Right lobe of liver (tissue), 6 donors: Measurements from ENCODE around the gene KIF2A. TPM values are rescaled to one million over a fixed set of nuclear protein-coding genes. Genes with fewer than 3 reads are reported as not detected.

ENCODE experiments used
- ATAC-seq, 4 donors: fragments of 200-7000 bp; cut with Tn5 transposase; one replicate each; pipeline ENCODE4 v1.9.1; 2020; ENCODE audit warnings: mild to moderate bottlenecking in 4 of 4, moderate library complexity in 4 of 4
- DNase-seq, 3 donors: peaks; one replicate each; pipeline ENCODE4 v3.0.0-alpha.2; 2020
- H3K27ac ChIP-seq, 3 donors: fragments of 200-600 bp; one replicate each; pipeline ENCODE4 v1.8.0; 2022
- H3K27me3 ChIP-seq, 2 donors: fragments of 200-600 bp; one replicate each; pipeline ENCODE4 v1.8.0; 2022
- H3K36me3 ChIP-seq, 4 donors: fragments of 200-600 bp; sonication (generic) in 1 of 4; one replicate each; pipeline versions ENCODE4 v1.5.1 to v1.8.0; 2017 to 2022; ENCODE audit warnings: control low read depth in 1 of 4
- H3K4me1 ChIP-seq, 4 donors: fragments of 200-600 bp; sonication (generic) in 1 of 4; one replicate each; pipeline versions ENCODE4 v1.5.1 to v1.8.0; 2017 to 2022; ENCODE audit warnings: control low read depth in 1 of 4
- H3K4me3 ChIP-seq, 3 donors: fragments of 200-600 bp; one replicate each; pipeline ENCODE4 v1.8.0; 2022
- H3K9me3 ChIP-seq, 4 donors: fragments of 200-600 bp; sonication (generic) in 1 of 4; one replicate each; pipeline versions ENCODE4 v1.5.1 to v1.8.0; 2017 to 2022; ENCODE audit warnings: control low read depth in 1 of 4
- POLR2A ChIP-seq: fragments of 450-650 bp; IDR thresholded peaks from one replicate; pipeline ENCODE4 v1.6.1; 2017; ENCODE audit warnings: antibody characterized with exemption, mild to moderate bottlenecking
- WGBS: methylation state at CpG from one replicate; pipeline ENCODE4 v1.1.6; 2018; ENCODE audit warnings: low coverage, low lambda C conversion rate; ENCODE audit not compliant: insufficient coverage; ENCODE audit errors: missing lambda C conversion rate; 5-methylcytosine and 5-hydroxymethylcytosine counted together
- intact Hi-C, 2 donors: fragments of 100-400 bp; cut with DNase I; formaldehyde crosslinking; loops; one replicate each; pipeline versions ENCODE4 v1.11.2 to v1.14.1; 2022
- total RNA-seq, 6 experiments: library from RNA; depleted of rRNA in 2 of 6; stranded (reverse); fragments of >200 nt in 2 of 6; fragmentation: NEBNext Ultra II Directional in 3 of 6; extraction: Animal tissue kit (Norgen Biotek cat#: 25700) in 3 of 6; gene quantifications; one replicate each; pipeline versions ENCODE4 v1.1.0 to v1.2.4, GENCODE V29; 2016 to 2023
- TF ChIP-seq, protein P1 (sequence below), 4 donors: fragments of 200-600 bp in 3 of 4; fragments of 450-650 bp in 1 of 4; IDR thresholded peaks; one replicate each; pipeline versions ENCODE4 v1.5.1 to v1.8.0; 2016 to 2022; ENCODE audit warnings: antibody characterized with exemption in 4 of 4, mild to moderate bottlenecking in 2 of 4
- donor health status: DM: no; HTN: yes; CAD: no.
- donor health status: DM: no; HTN: no; CAD: no.
- donor health status: DM: no; HTN: no; CAD: no.
- donor health status: DM: no; HTN: yes; CAD: no.
- donor health status: DM: no; HTN: yes; CAD: no.

KIF2A gene
- total RNA-seq, 6 experiments from 2014 or later: 4.9 to 10.2 (median 6.7) TPM

DNA sequence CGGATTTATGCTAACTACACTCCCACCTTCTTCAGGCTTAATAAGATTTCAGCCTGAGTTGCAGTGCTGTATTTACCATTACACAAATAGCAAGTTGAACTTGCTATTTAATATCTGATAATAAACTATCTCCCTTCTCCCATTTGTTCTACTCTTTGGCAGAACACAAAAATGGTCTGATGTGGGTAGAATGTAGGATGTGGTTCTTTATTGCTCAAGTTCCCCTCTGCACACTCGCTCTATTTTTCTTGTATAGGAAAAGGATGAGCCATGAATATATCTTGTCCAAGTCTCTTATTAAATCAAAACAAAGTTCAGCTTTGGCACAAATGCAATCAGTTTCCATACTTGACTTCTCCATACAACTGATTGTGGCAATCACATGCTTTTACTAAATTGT is 37.2 kb upstream of the KIF2A start:
- no peaks in the 10 kb centered on the region for H3K36me3 ChIP-seq
- H3K4me1 ChIP-seq: no peaks in the 10 kb centered on the region
- intact Hi-C loops: no loop called here
- H3K4me3 ChIP-seq: no peak overlapping the region
- H3K27me3 ChIP-seq: no peaks in the 10 kb centered on the region
- DNase-seq (no peak), ATAC-seq (no peak)
- no peaks in the 10 kb centered on the region for H3K9me3 ChIP-seq
- no peak overlapping the region for H3K27ac ChIP-seq
- 40% methylated on average over 2 of the region's 2 CpGs for WGBS
- TF ChIP-seq POLR2A: no peak
- TF ChIP-seq, protein P1, sequence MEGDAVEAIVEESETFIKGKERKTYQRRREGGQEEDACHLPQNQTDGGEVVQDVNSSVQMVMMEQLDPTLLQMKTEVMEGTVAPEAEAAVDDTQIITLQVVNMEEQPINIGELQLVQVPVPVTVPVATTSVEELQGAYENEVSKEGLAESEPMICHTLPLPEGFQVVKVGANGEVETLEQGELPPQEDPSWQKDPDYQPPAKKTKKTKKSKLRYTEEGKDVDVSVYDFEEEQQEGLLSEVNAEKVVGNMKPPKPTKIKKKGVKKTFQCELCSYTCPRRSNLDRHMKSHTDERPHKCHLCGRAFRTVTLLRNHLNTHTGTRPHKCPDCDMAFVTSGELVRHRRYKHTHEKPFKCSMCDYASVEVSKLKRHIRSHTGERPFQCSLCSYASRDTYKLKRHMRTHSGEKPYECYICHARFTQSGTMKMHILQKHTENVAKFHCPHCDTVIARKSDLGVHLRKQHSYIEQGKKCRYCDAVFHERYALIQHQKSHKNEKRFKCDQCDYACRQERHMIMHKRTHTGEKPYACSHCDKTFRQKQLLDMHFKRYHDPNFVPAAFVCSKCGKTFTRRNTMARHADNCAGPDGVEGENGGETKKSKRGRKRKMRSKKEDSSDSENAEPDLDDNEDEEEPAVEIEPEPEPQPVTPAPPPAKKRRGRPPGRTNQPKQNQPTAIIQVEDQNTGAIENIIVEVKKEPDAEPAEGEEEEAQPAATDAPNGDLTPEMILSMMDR (IDR thresholded peaks at IDR 0.05): no peak

DNA sequence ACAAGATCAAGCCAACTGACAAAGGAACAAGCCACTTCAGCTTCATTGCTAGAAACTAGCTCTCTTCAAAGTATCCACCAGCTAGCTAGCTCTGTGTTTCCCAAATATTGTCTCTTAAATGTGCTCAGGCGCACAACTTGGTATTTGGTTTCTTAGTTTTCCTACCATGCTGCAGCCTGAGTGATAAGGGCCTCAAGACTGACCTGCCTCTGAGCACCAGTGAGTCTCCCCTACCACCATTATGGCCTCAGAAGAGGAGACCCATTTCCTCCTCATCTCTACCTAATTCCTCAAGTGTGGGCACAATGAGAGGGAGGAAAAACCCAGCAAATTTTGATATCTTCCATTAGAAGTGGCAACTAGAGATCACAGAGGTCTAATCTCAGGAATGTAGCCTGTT is 34.6 kb upstream of the KIF2A start:
- WGBS: no CpG with 5 or more reads among the region's 1 CpG

GRCh38 chr5:62271870-62272269 is 34.1 kb upstream of the KIF2A start:
- TF ChIP-seq POLR2A: no peak
- TF ChIP-seq, protein P1 (IDR thresholded peaks at IDR 0.05): no peak
- H3K36me3 ChIP-seq: no peaks in the 10 kb centered on the region
- no peak overlapping the region for H3K27ac ChIP-seq
- no peaks in the 10 kb centered on the region for H3K4me1 ChIP-seq
- WGBS: 52% methylated on average over 3 of the region's 3 CpGs
- H3K27me3 ChIP-seq: no peaks in the 10 kb centered on the region
- ATAC-seq (no peak), DNase-seq (no peak)
- no peak overlapping the region for H3K4me3 ChIP-seq
- intact Hi-C loops: no loop called here
- no peaks in the 10 kb centered on the region for H3K9me3 ChIP-seq

More for the DNA sequence above, 34.6 kb upstream of the KIF2A start:
- DNase-seq: no peak
- no peaks in the 10 kb centered on the region for H3K27me3 ChIP-seq
- TF ChIP-seq POLR2A: no peak
- TF ChIP-seq, protein P1 (IDR thresholded peaks at IDR 0.05): no peak
- no peak overlapping the region for H3K4me3 ChIP-seq
- H3K27ac ChIP-seq: no peak overlapping the region
- no peaks in the 10 kb centered on the region for H3K9me3 ChIP-seq
- ATAC-seq: no peak
- H3K4me1 ChIP-seq: no peaks in the 10 kb centered on the region
- H3K36me3 ChIP-seq: no peaks in the 10 kb centered on the region
- intact Hi-C loops: no loop called here

DNA sequence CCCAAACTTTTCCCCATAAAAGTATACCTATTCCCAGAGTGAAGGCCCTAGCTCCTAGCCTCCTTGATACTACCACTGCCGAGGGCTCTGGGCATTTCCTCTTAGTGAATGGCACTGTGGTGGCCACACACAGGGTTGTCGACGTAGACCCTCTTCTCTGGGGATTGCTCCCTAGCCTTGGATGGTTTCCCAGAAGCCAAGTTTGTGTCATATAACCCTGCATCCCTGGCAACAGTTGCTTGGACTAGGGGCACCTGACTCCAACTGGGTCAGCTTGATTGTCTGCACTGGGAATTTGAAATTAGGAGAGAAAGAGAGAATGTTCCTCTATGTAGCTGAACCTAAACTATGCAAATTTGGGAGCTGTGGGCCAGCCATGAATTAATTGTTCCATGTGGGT is 32.3 kb upstream of the KIF2A start:
- WGBS: no CpG with 5 or more reads among the region's 3 CpGs
- Histone ChIP-seq H3K27ac (no peak overlapping the region), H3K27me3 (no peaks in the 10 kb centered on the region), H3K9me3 (no peaks in the 10 kb centered on the region), H3K4me3 (no peak overlapping the region), H3K4me1 (no peaks in the 10 kb centered on the region), H3K36me3 (no peaks in the 10 kb centered on the region)
- intact Hi-C loops: no loop called here
- no peak for ATAC-seq
- TF ChIP-seq POLR2A: no peak
- TF ChIP-seq, protein P1 (IDR thresholded peaks at IDR 0.05): no peak
- DNase-seq: no peak

- no peak for DNase-seq
- intact Hi-C loops: no loop called here
- WGBS: 100% methylated on average over 1 of the region's 1 CpG
- H3K27me3 ChIP-seq: no peaks in the 10 kb centered on the region
- H3K4me3 ChIP-seq: no peak overlapping the region
- no peak overlapping the region for H3K27ac ChIP-seq
- no peaks in the 10 kb centered on the region for H3K9me3 ChIP-seq
- TF ChIP-seq, protein P1 (IDR thresholded peaks at IDR 0.05): no peak
- TF ChIP-seq POLR2A: no peak
- no peaks in the 10 kb centered on the region for H3K36me3 ChIP-seq
- H3K4me1 ChIP-seq: no peaks in the 10 kb centered on the region
- ATAC-seq: no peak
Observed at GRCh38 chr5:62275581-62275980, 30.4 kb upstream of the KIF2A start.
